Activated naive CD8-positive, alpha-beta T cell treated with anti-CD3 and anti-CD28 coated beads, Interleukin-2, amount 10 ng/mL, durations not matched to agents 7 days and 5 days (primary cell): Measurements from ENCODE around the gene ZMYM3. TPM values are rescaled to one million over a fixed set of nuclear protein-coding genes. Genes with fewer than 3 reads are reported as not detected.
"Not testable (repeated sequence)": the region's sequence is repeated elsewhere in the genome, so short reads cannot be mapped to it uniquely, and the experiment has no call there.

Experiments used
- ATAC-seq: fragments of 150-1000 bp; cut with Tn5 transposase; one replicate; pipeline ENCODE4 v1.10.0; 2021; ENCODE audit warnings: low read depth, moderate library complexity
- POLR2A ChIA-PET: fragments of 350-600 bp; sonication (Branson Sonifier 250); formaldehyde crosslinking; loops from one replicate; lab custom pipeline; 2021; ENCODE audit warnings: antibody characterized with exemption; lab: Charles Lee
- DNase-seq: peaks from one replicate; pipeline ENCODE4 v3.0.0; 2021
- H3K27ac Mint-ChIP-seq: one replicate; pipeline ENCODE4 v1.8.0; 2022; ENCODE audit warnings: mild to moderate bottlenecking, mixed read lengths
- H3K27me3 Mint-ChIP-seq: one replicate; pipeline ENCODE4 v1.8.0; 2022; ENCODE audit warnings: mild to moderate bottlenecking, moderate library complexity, mixed read lengths
- H3K36me3 Mint-ChIP-seq: one replicate; pipeline ENCODE4 v1.8.0; 2021; ENCODE audit warnings: mild to moderate bottlenecking, mixed read lengths
- H3K4me1 Mint-ChIP-seq: one replicate; pipeline ENCODE4 v1.8.0; 2021; ENCODE audit warnings: mixed read lengths
- H3K4me3 Mint-ChIP-seq: one replicate; pipeline ENCODE4 v1.8.0; 2022; ENCODE audit warnings: mild to moderate bottlenecking, moderate library complexity, mixed read lengths
- H3K9me3 Mint-ChIP-seq: one replicate; pipeline ENCODE4 v1.8.0; 2021; ENCODE audit warnings: mixed read lengths
- total RNA-seq, 2 experiments: library from RNA; stranded (reverse); gene quantifications; one replicate each; pipeline ENCODE4 v1.2.3, GENCODE V29; 2021

The ZMYM3 gene
- total RNA-seq, 2 experiments from 2014 or later, result 38.9 to 39.3 TPM

GRCh38 chrX:71282514-71283402, 28.8 kb upstream of the ZMYM3 start:
- peak; percentile 51 for ATAC-seq
- H3K27ac Mint-ChIP-seq, result peak overlapping the region; percentile 99
- peaks cover 18% of the 10 kb centered on the region for H3K4me1 Mint-ChIP-seq
- H3K36me3 Mint-ChIP-seq, result peaks cover 8% of the 10 kb centered on the region
- H3K27me3 Mint-ChIP-seq, result no peaks in the 10 kb centered on the region
- no peaks in the 10 kb centered on the region for H3K9me3 Mint-ChIP-seq
- POLR2A ChIA-PET, result interaction anchor here (0.6 to 2.4 kb wide), 19 partner anchors 9 to 339 kb away, joined by 3 to 43 read pairs (median 5); partner anchors contain the start of genes CXCR3, IL2RG, OGT and SNX12
- no peak for DNase-seq
- H3K4me3 Mint-ChIP-seq, result peak overlapping the region; percentile 93

GRCh38 chrX:71281300-71281699, 27.4 kb upstream of the ZMYM3 start:
- DNase-seq, H3K27ac Mint-ChIP-seq, H3K9me3 Mint-ChIP-seq, ATAC-seq, H3K4me3 Mint-ChIP-seq, H3K36me3 Mint-ChIP-seq, POLR2A ChIA-PET, H3K27me3 Mint-ChIP-seq: not testable (repeated sequence)
- peaks cover 16% of the 10 kb centered on the region for H3K4me1 Mint-ChIP-seq

GRCh38 chrX:71272313-71272712, 18.4 kb upstream of the ZMYM3 start:
- H3K27ac Mint-ChIP-seq, DNase-seq, H3K36me3 Mint-ChIP-seq, POLR2A ChIA-PET, H3K4me3 Mint-ChIP-seq, H3K27me3 Mint-ChIP-seq, H3K9me3 Mint-ChIP-seq, ATAC-seq, H3K4me1 Mint-ChIP-seq: not testable (repeated sequence)

- ATAC-seq (no peak), DNase-seq (no peak)
- no peak overlapping the region for H3K4me3 Mint-ChIP-seq
- H3K9me3 Mint-ChIP-seq, result no peaks in the 10 kb centered on the region
- H3K27ac Mint-ChIP-seq, result no peak overlapping the region
- no peaks in the 10 kb centered on the region for H3K27me3 Mint-ChIP-seq
- no peaks in the 10 kb centered on the region for H3K4me1 Mint-ChIP-seq
- peaks cover 1% of the 10 kb centered on the region for H3K36me3 Mint-ChIP-seq
- POLR2A ChIA-PET, result no interaction called here
Observed at GRCh38 chrX:71269801-71270395, 16.0 kb upstream of the ZMYM3 start.

- H3K9me3 Mint-ChIP-seq, ATAC-seq, DNase-seq, POLR2A ChIA-PET, H3K36me3 Mint-ChIP-seq, H3K27me3 Mint-ChIP-seq, H3K4me1 Mint-ChIP-seq, H3K4me3 Mint-ChIP-seq, H3K27ac Mint-ChIP-seq: not testable (repeated sequence)
Observed at GRCh38 chrX:71268624-71269023, 14.7 kb upstream of the ZMYM3 start.

GRCh38 chrX:71256856-71257255, 2.9 kb upstream of the ZMYM3 start:
- no peak overlapping the region for H3K27ac Mint-ChIP-seq
- POLR2A ChIA-PET, result interaction anchor here (5.1 kb wide), 1 partner anchor 27 kb away, joined by 43 read pairs; the partner anchor contains the start of gene NONO

GRCh38 chrX:71256051-71256450, 2.1 kb upstream of the ZMYM3 start:
- DNase-seq, result no peak
- Mint-ChIP-seq H3K9me3 (no peaks in the 10 kb centered on the region), H3K36me3 (no peaks in the 10 kb centered on the region), H3K27ac (peak overlapping the region; percentile 94), H3K4me1 (peaks cover 17% of the 10 kb centered on the region), H3K4me3 (peak overlapping the region; percentile 90), H3K27me3 (no peaks in the 10 kb centered on the region)
- POLR2A ChIA-PET, result interaction anchor here (5.1 kb wide), 1 partner anchor 28 kb away, joined by 43 read pairs; the partner anchor contains the start of gene NONO
- no peak for ATAC-seq

More at GRCh38 chrX:71256856-71257255, 2.9 kb upstream of the ZMYM3 start:
- H3K27me3 Mint-ChIP-seq, result no peaks in the 10 kb centered on the region
- peaks cover 11% of the 10 kb centered on the region for H3K4me1 Mint-ChIP-seq
- H3K9me3 Mint-ChIP-seq, result no peaks in the 10 kb centered on the region
- ATAC-seq, result no peak
- no peak overlapping the region for H3K4me3 Mint-ChIP-seq
- no peaks in the 10 kb centered on the region for H3K36me3 Mint-ChIP-seq
- DNase-seq, result no peak

GRCh38 chrX:71253253-71254091, 468 bp downstream of the ZMYM3 start:
- peak; percentile 49 for DNase-seq
- Mint-ChIP-seq H3K4me3 (peak overlapping the region; percentile 90), H3K4me1 (peaks cover 18% of the 10 kb centered on the region), H3K27me3 (no peaks in the 10 kb centered on the region), H3K27ac (peak overlapping the region; percentile 94), H3K36me3 (peaks cover 4% of the 10 kb centered on the region), H3K9me3 (no peaks in the 10 kb centered on the region)
- no peak for ATAC-seq
- POLR2A ChIA-PET, result interaction anchor here (1.1 to 5.1 kb wide), 6 partner anchors 30 to 280 kb away, joined by 3 to 43 read pairs (median 9); partner anchors contain the start of genes NONO, OGT and TAF1

GRCh38 chrX:71252221-71252620, 1.7 kb downstream of the ZMYM3 start:
- POLR2A ChIA-PET, result interaction anchor here (1.2 to 5.1 kb wide), 3 partner anchors 32 to 114 kb away, joined by 3 to 43 read pairs (median 4); partner anchors contain the start of genes NONO and TAF1
- DNase-seq, result no peak
- H3K9me3 Mint-ChIP-seq, result no peaks in the 10 kb centered on the region
- peaks cover 4% of the 10 kb centered on the region for H3K36me3 Mint-ChIP-seq
- no peaks in the 10 kb centered on the region for H3K27me3 Mint-ChIP-seq
- peak overlapping the region; percentile 36 for H3K27ac Mint-ChIP-seq
- H3K4me1 Mint-ChIP-seq, result peaks cover 18% of the 10 kb centered on the region
- H3K4me3 Mint-ChIP-seq, result peak overlapping the region; percentile 78
- ATAC-seq, result no peak

GRCh38 chrX:71251466-71251973, 2.4 kb downstream of the ZMYM3 start:
- POLR2A ChIA-PET, result interaction anchor here (0.9 to 1.2 kb wide), 2 partner anchors 25 to 55 kb away, joined by 4 to 7 read pairs; no protein-coding TSS in a partner anchor
- H3K9me3 Mint-ChIP-seq, result no peaks in the 10 kb centered on the region
- H3K4me3 Mint-ChIP-seq, result peak overlapping the region; percentile 78
- peak overlapping the region; percentile 58 for H3K27ac Mint-ChIP-seq
- DNase-seq, result no peak
- peaks cover 4% of the 10 kb centered on the region for H3K36me3 Mint-ChIP-seq
- peaks cover 18% of the 10 kb centered on the region for H3K4me1 Mint-ChIP-seq
- no peak for ATAC-seq
- no peaks in the 10 kb centered on the region for H3K27me3 Mint-ChIP-seq

GRCh38 chrX:71250841-71251240, 3.1 kb downstream of the ZMYM3 start:
- Mint-ChIP-seq H3K4me1 (peaks cover 17% of the 10 kb centered on the region), H3K9me3 (no peaks in the 10 kb centered on the region), H3K36me3 (peaks cover 4% of the 10 kb centered on the region), H3K27ac (peak overlapping the region; percentile 46), H3K27me3 (no peaks in the 10 kb centered on the region), H3K4me3 (no peak overlapping the region)
- ATAC-seq, result no peak
- DNase-seq, result no peak
- POLR2A ChIA-PET, result interaction anchor here (0.9 kb wide), 1 partner anchor 25 kb away, joined by 7 read pairs; no protein-coding TSS in a partner anchor

GRCh38 chrX:71245159-71245558, 8.8 kb downstream of the ZMYM3 start:
- Mint-ChIP-seq H3K27ac (no peak overlapping the region), H3K4me1 (no peaks in the 10 kb centered on the region), H3K4me3 (no peak overlapping the region), H3K27me3 (no peaks in the 10 kb centered on the region), H3K9me3 (no peaks in the 10 kb centered on the region), H3K36me3 (peaks cover 21% of the 10 kb centered on the region)
- POLR2A ChIA-PET, result no interaction called here
- DNase-seq (no peak), ATAC-seq (no peak)
